K562 (cell line): ENCODE data around the gene GJC2. TPM values are rescaled to one million over a fixed set of nuclear protein-coding genes. Genes with fewer than 3 reads are reported as not detected.
A peak's percentile ranks its signal among the peaks of the same experiment; 100 is the strongest.

Experiments
- EP300 ChIP-seq: IDR thresholded peaks from 2 replicates; pipeline ENCODE4 v1.6.1; 2012; ENCODE audit warnings: low read length, improper control_type of control experiment
- FOS ChIP-seq: IDR thresholded peaks from 3 replicates; pipeline ENCODE4 v1.6.1; 2011; ENCODE audit not compliant: insufficient read length; ENCODE audit errors: extremely low read depth
- IRF2 ChIP-seq: sonication (generic); formaldehyde crosslinking; IDR thresholded peaks from 2 replicates; pipeline ENCODE4 v1.8.1; 2022; ENCODE audit warnings: mild to moderate bottlenecking, missing genetic modification reagents
- RAD51 ChIP-seq: fragments of 450-650 bp; IDR thresholded peaks from 2 replicates; pipeline ENCODE4 v1.7.1; 2016; ENCODE audit warnings: low read depth, mild to moderate bottlenecking, borderline replicate concordance
- RFX1 ChIP-seq: fragments of 450-650 bp; IDR thresholded peaks from 2 replicates; pipeline ENCODE4 v1.6.1; 2016; ENCODE audit warnings: mild to moderate bottlenecking, moderate library complexity
- ZNF282 ChIP-seq: sonication (generic); formaldehyde crosslinking; IDR thresholded peaks from 2 replicates; pipeline ENCODE4 v1.8.1; 2023; ENCODE audit warnings: missing genetic modification reagents
- polyA plus RNA-seq, 8 experiments: library from polyadenylated mRNA; depleted of rRNA in 4 of 8; stranded (reverse) in 5 of 8; unstranded in 3 of 8; fragments of >200 nt; fragmentation: Nextera tagmentation in 2 of 8; fragmentation: Illumina TruSeq in 1 of 8; extraction: Ambion mirVana in 2 of 8; extraction: Trizol in 1 of 8; gene quantifications; 2 replicates each; pipeline versions ENCODE4 v1.2.1 to v1.2.3, GENCODE V29; 2011 to 2014; ENCODE audit warnings: inconsistent platforms in 1 of 8, missing spikeins in 1 of 8
- total RNA-seq, 7 experiments: library from RNA; depleted of rRNA in 6 of 7; stranded (reverse); fragments of >200 nt in 6 of 7; fragmentation: Illumina TruSeq in 2 of 7; extraction: Trizol in 2 of 7; gene quantifications; 2 replicates each; pipeline versions ENCODE4 v1.2.1 to v1.2.3, GENCODE V29; 2011 to 2021; ENCODE audit warnings: low replicate concordance in 1 of 7
- TF ChIP-seq, protein P1 (sequence below): sonication (generic); formaldehyde crosslinking; IDR thresholded peaks from 2 replicates; pipeline ENCODE4 v1.8.1; 2023; ENCODE audit warnings: mild to moderate bottlenecking, missing genetic modification reagents
- TF ChIP-seq, protein P2 (sequence below): fragments of 250-450 bp; sonication (Bioruptor Pico); IDR thresholded peaks from 2 replicates; pipeline ENCODE4 v1.8.0; 2021; ENCODE audit warnings: moderate library complexity, mild to moderate bottlenecking, inconsistent platforms
- TF ChIP-seq, protein P3 (sequence below): sonication (generic); formaldehyde crosslinking; IDR thresholded peaks from 2 replicates; pipeline ENCODE4 v1.8.0; 2022; ENCODE audit warnings: missing genetic modification reagents, mild to moderate bottlenecking, moderate library complexity, borderline replicate concordance
- TF ChIP-seq, protein P4 (sequence below): sonication (generic); formaldehyde crosslinking; IDR thresholded peaks from 2 replicates; pipeline ENCODE4 v1.8.1; 2023; ENCODE audit warnings: mild to moderate bottlenecking, missing genetic modification reagents, moderate library complexity
- TF ChIP-seq, protein P5 (sequence below): sonication (generic); formaldehyde crosslinking; IDR thresholded peaks from 2 replicates; pipeline ENCODE4 v1.8.1; 2023; ENCODE audit warnings: mild to moderate bottlenecking, missing genetic modification reagents
- TF ChIP-seq, protein P6 (sequence below): fragments of 450-650 bp; formaldehyde crosslinking; IDR thresholded peaks from 2 replicates; pipeline ENCODE4 v1.4.0; 2022; ENCODE audit warnings: missing genetic modification characterization

Gene GJC2
- total and polyA plus RNA-seq, 9 of the 15 experiments (the other 6 are each of a cell fraction or from before 2014, with no cell fraction given), result 0.03 to 0.62 (median 0.11) TPM; not detected in 2

DNA sequence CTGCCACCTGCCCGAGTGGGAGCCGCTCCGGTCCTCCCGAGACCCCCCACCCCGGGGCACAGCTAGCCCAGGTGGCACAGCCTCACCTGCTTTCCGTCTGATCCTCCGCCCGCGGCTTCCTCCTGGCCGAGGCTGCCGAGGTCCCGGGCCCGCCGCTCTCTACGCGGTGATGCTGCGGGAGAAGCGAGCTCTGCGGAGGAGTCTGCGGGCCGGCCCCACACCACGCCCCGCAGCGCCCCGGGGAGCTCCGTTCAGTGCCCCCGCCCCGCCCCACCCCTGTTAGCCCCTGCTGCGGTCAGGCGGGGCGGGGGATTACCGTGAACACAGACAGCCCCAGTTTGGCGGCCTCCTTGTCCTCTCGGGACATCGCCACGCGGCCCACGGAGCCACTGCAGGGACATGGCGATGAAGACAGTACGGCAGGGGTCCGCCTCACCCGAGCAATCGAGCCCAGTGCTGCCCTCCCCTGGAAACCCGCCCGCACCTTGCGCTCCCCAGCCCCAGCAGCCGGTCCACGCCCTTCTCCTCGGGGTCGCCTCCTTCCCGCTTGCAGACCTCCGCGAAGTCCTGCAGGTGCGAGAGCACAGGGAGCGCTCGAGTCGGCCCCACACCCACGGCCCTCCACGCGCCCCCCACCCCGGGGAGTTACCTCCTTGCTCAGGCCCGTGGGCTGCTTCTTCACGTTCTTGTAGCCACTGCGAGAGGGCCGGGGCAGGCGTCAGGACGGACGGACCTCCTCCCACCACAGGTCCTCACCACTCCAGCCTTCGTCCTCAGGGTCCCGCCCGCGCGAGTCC is 47.5 kb upstream of the GJC2 start (continued):
- TF ChIP-seq, protein P1, sequence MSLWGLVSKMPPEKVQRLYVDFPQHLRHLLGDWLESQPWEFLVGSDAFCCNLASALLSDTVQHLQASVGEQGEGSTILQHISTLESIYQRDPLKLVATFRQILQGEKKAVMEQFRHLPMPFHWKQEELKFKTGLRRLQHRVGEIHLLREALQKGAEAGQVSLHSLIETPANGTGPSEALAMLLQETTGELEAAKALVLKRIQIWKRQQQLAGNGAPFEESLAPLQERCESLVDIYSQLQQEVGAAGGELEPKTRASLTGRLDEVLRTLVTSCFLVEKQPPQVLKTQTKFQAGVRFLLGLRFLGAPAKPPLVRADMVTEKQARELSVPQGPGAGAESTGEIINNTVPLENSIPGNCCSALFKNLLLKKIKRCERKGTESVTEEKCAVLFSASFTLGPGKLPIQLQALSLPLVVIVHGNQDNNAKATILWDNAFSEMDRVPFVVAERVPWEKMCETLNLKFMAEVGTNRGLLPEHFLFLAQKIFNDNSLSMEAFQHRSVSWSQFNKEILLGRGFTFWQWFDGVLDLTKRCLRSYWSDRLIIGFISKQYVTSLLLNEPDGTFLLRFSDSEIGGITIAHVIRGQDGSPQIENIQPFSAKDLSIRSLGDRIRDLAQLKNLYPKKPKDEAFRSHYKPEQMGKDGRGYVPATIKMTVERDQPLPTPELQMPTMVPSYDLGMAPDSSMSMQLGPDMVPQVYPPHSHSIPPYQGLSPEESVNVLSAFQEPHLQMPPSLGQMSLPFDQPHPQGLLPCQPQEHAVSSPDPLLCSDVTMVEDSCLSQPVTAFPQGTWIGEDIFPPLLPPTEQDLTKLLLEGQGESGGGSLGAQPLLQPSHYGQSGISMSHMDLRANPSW, result peak; percentile 76; the same call in 1 of the 2 replicates
- TF ChIP-seq, protein P2, sequence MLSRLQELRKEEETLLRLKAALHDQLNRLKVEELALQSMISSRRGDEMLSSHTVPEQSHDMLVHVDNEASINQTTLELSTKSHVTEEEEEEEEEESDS (CRISPR knock-in tag), result no peak
- no peak; the same call in 1 of the 2 replicates for TF ChIP-seq ZNF282 (CRISPR knock-in tag)
- TF ChIP-seq, protein P3, sequence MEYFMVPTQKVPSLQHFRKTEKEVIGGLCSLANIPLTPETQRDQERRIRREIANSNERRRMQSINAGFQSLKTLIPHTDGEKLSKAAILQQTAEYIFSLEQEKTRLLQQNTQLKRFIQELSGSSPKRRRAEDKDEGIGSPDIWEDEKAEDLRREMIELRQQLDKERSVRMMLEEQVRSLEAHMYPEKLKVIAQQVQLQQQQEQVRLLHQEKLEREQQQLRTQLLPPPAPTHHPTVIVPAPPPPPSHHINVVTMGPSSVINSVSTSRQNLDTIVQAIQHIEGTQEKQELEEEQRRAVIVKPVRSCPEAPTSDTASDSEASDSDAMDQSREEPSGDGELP, result peak; percentile 63; the same call in 1 of the 2 replicates
- TF ChIP-seq, protein P4, sequence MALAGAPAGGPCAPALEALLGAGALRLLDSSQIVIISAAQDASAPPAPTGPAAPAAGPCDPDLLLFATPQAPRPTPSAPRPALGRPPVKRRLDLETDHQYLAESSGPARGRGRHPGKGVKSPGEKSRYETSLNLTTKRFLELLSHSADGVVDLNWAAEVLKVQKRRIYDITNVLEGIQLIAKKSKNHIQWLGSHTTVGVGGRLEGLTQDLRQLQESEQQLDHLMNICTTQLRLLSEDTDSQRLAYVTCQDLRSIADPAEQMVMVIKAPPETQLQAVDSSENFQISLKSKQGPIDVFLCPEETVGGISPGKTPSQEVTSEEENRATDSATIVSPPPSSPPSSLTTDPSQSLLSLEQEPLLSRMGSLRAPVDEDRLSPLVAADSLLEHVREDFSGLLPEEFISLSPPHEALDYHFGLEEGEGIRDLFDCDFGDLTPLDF (CRISPR knock-in tag), result 0 out of 2 replicates have a peak, but pooled peaks have one; percentile 35
- TF ChIP-seq FOS, result no peak
- TF ChIP-seq RFX1, result no peak
- TF ChIP-seq EP300, result no peak
- TF ChIP-seq, protein P5, sequence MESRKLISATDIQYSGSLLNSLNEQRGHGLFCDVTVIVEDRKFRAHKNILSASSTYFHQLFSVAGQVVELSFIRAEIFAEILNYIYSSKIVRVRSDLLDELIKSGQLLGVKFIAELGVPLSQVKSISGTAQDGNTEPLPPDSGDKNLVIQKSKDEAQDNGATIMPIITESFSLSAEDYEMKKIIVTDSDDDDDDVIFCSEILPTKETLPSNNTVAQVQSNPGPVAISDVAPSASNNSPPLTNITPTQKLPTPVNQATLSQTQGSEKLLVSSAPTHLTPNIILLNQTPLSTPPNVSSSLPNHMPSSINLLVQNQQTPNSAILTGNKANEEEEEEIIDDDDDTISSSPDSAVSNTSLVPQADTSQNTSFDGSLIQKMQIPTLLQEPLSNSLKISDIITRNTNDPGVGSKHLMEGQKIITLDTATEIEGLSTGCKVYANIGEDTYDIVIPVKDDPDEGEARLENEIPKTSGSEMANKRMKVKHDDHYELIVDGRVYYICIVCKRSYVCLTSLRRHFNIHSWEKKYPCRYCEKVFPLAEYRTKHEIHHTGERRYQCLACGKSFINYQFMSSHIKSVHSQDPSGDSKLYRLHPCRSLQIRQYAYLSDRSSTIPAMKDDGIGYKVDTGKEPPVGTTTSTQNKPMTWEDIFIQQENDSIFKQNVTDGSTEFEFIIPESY, result no peak
- TF ChIP-seq IRF2 (CRISPR knock-in tag), result no peak
- TF ChIP-seq, protein P6, sequence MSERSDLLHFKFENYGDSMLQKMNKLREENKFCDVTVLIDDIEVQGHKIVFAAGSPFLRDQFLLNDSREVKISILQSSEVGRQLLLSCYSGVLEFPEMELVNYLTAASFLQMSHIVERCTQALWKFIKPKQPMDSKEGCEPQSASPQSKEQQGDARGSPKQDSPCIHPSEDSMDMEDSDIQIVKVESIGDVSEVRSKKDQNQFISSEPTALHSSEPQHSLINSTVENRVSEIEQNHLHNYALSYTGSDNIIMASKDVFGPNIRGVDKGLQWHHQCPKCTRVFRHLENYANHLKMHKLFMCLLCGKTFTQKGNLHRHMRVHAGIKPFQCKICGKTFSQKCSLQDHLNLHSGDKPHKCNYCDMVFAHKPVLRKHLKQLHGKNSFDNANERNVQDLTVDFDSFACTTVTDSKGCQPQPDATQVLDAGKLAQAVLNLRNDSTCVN (CRISPR knock-in tag), result no peak
- TF ChIP-seq RAD51, result peak; percentile 7; the same call in 1 of the 2 replicates
